HG03159 (cell line): ENCODE data around the gene SLC16A10.
"Not testable (repeated sequence)": the region's sequence is repeated elsewhere in the genome, so short reads cannot be mapped to it uniquely, and the experiment has no call there.

Experiments
- ATAC-seq: cut with Tn5 transposase; IDR thresholded peaks from one replicate; pipeline ENCODE4 v1.9.1; 2021; ENCODE audit warnings: mild to moderate bottlenecking, moderate library complexity; ENCODE audit not compliant: unreplicated experiment

Gene SLC16A10

GRCh38 chr6:111087106-111087835, at the start of gene SLC16A10:
TSS of gene SLC16A10 (plus strand) at chr6:111087503. CDS start at chr6:111087753, 250 bp downstream.
- peak; percentile 74 for ATAC-seq

GRCh38 chr6:111038534-111039252, 48.6 kb upstream of the SLC16A10 start:
- ATAC-seq = no peak

GRCh38 chr6:111041917-111042316, 45.4 kb upstream of the SLC16A10 start:
- no peak for ATAC-seq

- no peak for ATAC-seq
These were observed 40.1 kb upstream of the SLC16A10 start for GRCh38 chr6:111047244-111047643.

- no peak for ATAC-seq
These were observed 36.9 kb upstream of the SLC16A10 start for GRCh38 chr6:111050261-111051023.

GRCh38 chr6:111052171-111052570, 35.1 kb upstream of the SLC16A10 start:
- ATAC-seq = no peak

- ATAC-seq = no peak
These were observed 30.1 kb upstream of the SLC16A10 start for GRCh38 chr6:111057074-111057752.

GRCh38 chr6:111061508-111061907, 25.8 kb upstream of the SLC16A10 start:
- ATAC-seq = no peak

GRCh38 chr6:111061985-111062384, 25.3 kb upstream of the SLC16A10 start:
- not testable (repeated sequence) for ATAC-seq

GRCh38 chr6:111062860-111063259, 24.4 kb upstream of the SLC16A10 start:
- ATAC-seq = not testable (repeated sequence)

GRCh38 chr6:111068109-111068865, 19.0 kb upstream of the SLC16A10 start:
- no peak for ATAC-seq

GRCh38 chr6:111068866-111069234, 18.5 kb upstream of the SLC16A10 start:
- ATAC-seq = no peak

GRCh38 chr6:111069382-111070104, 17.8 kb upstream of the SLC16A10 start:
- ATAC-seq = no peak

- ATAC-seq = no peak
These were observed 16.9 kb upstream of the SLC16A10 start for GRCh38 chr6:111070105-111071005.

GRCh38 chr6:111072801-111073360, 14.4 kb upstream of the SLC16A10 start:
- ATAC-seq = no peak

GRCh38 chr6:111074311-111074710, 13.0 kb upstream of the SLC16A10 start:
- no peak for ATAC-seq

- no peak for ATAC-seq
These were observed 11.1 kb upstream of the SLC16A10 start for GRCh38 chr6:111076024-111076695.

GRCh38 chr6:111080698-111081097, 6.6 kb upstream of the SLC16A10 start:
- ATAC-seq = no peak
